HepG2 (cell line): ENCODE data around the gene ETFB. TPM values are rescaled to one million over a fixed set of nuclear protein-coding genes. Genes with fewer than 3 reads are reported as not detected.

Experiments
- ARNT ChIP-seq: fragments of 450-650 bp; IDR thresholded peaks from 2 replicates; pipeline ENCODE4 v1.6.1; 2017
- ATF1 ChIP-seq: IDR thresholded peaks from 2 replicates; pipeline ENCODE4 v1.6.1; 2016; ENCODE audit warnings: mild to moderate bottlenecking, control low read depth
- CEBPG ChIP-seq: IDR thresholded peaks from 2 replicates; pipeline ENCODE4 v1.6.1; 2016
- MNT ChIP-seq: fragments of 450-650 bp; IDR thresholded peaks from 2 replicates; pipeline ENCODE4 v1.6.1; 2016
- NCOA2 ChIP-seq: sonication (generic); formaldehyde crosslinking; IDR thresholded peaks from 2 replicates; pipeline ENCODE4 v1.8.0; 2022; ENCODE audit warnings: inconsistent platforms
- NFE2L1 ChIP-seq: sonication (generic); formaldehyde crosslinking; IDR thresholded peaks from 2 replicates; pipeline ENCODE4 v1.4.0; 2020; ENCODE audit warnings: missing genetic modification reagents, mild to moderate bottlenecking, borderline replicate concordance
- PATZ1 ChIP-seq: sonication (generic); formaldehyde crosslinking; IDR thresholded peaks from 2 replicates; pipeline ENCODE4 v1.4.0; 2020; ENCODE audit warnings: missing genetic modification reagents
- PBX3 ChIP-seq: sonication (generic); formaldehyde crosslinking; IDR thresholded peaks from 2 replicates; pipeline ENCODE4 v1.8.1; 2023; ENCODE audit warnings: missing genetic modification reagents, inconsistent platforms, borderline replicate concordance
- PHB2 ChIP-seq: fragments of 450-650 bp; IDR thresholded peaks from 2 replicates; pipeline ENCODE4 v1.6.1; 2018; ENCODE audit not compliant: partially characterized antibody
- PRMT3 ChIP-seq: sonication (generic); formaldehyde crosslinking; IDR thresholded peaks from 2 replicates; pipeline ENCODE4 v1.8.1; 2022; ENCODE audit warnings: low read depth, mild to moderate bottlenecking, moderate library complexity, missing genetic modification reagents, borderline replicate concordance
- RAD21 ChIP-seq: fragments of 450-650 bp; formaldehyde crosslinking; IDR thresholded peaks from 2 replicates; pipeline ENCODE4 v1.5.0; 2020; ENCODE audit warnings: mild to moderate bottlenecking
- RORA ChIP-seq: sonication (generic); formaldehyde crosslinking; IDR thresholded peaks from 2 replicates; pipeline ENCODE4 v1.5.0; 2020; ENCODE audit warnings: mild to moderate bottlenecking, missing genetic modification reagents, moderate library complexity
- SAFB2 ChIP-seq: sonication (generic); formaldehyde crosslinking; IDR thresholded peaks from 2 replicates; pipeline ENCODE4 v1.5.1; 2020; ENCODE audit warnings: missing genetic modification reagents, low read depth, mild to moderate bottlenecking, borderline replicate concordance
- TERF1 ChIP-seq: sonication (generic); formaldehyde crosslinking; IDR thresholded peaks from 2 replicates; pipeline ENCODE4 v1.8.0; 2022; ENCODE audit warnings: mild to moderate bottlenecking, missing genetic modification reagents, moderate library complexity
- TFAP4 ChIP-seq: sonication (generic); IDR thresholded peaks from 2 replicates; pipeline ENCODE4 v1.6.1; 2016; ENCODE audit warnings: low read depth, borderline replicate concordance
- ZBTB7B ChIP-seq: sonication (generic); formaldehyde crosslinking; IDR thresholded peaks from 2 replicates; pipeline ENCODE4 v1.4.0; 2020; ENCODE audit warnings: missing genetic modification reagents
- ZKSCAN1 ChIP-seq: fragments of 150-350 bp; IDR thresholded peaks from 2 replicates; pipeline ENCODE4 v1.6.1; 2014; ENCODE audit warnings: low read length
- ZNF326 ChIP-seq: sonication (generic); formaldehyde crosslinking; IDR thresholded peaks from 2 replicates; pipeline ENCODE4 v1.4.0; 2020; ENCODE audit warnings: missing genetic modification reagents, borderline replicate concordance
- ZNF570 ChIP-seq: sonication (generic); formaldehyde crosslinking; IDR thresholded peaks from 2 replicates; pipeline ENCODE4 v1.4.0; 2020; ENCODE audit warnings: mild to moderate bottlenecking, missing genetic modification reagents, borderline replicate concordance
- ZNF598 ChIP-seq: sonication (generic); formaldehyde crosslinking; IDR thresholded peaks from 2 replicates; pipeline ENCODE4 v1.5.1; 2020; ENCODE audit warnings: mild to moderate bottlenecking, missing genetic modification reagents, borderline replicate concordance
- ZNF615 ChIP-seq: sonication (generic); formaldehyde crosslinking; IDR thresholded peaks from 2 replicates; pipeline ENCODE4 v1.5.0; 2020; ENCODE audit warnings: mild to moderate bottlenecking, missing genetic modification reagents, borderline replicate concordance
- ZNF773 ChIP-seq: sonication (generic); formaldehyde crosslinking; IDR thresholded peaks from 2 replicates; pipeline ENCODE4 v1.4.0; 2020; ENCODE audit warnings: missing genetic modification reagents, borderline replicate concordance
- ZNF782 ChIP-seq: sonication (generic); formaldehyde crosslinking; IDR thresholded peaks from 2 replicates; pipeline ENCODE4 v1.4.0; 2020; ENCODE audit warnings: missing genetic modification reagents, mild to moderate bottlenecking, borderline replicate concordance
- ZSCAN29 ChIP-seq: sonication (generic); formaldehyde crosslinking; conservative IDR thresholded peaks from 2 replicates; pipeline ENCODE4 v1.4.0; 2020; ENCODE audit warnings: mild to moderate bottlenecking, missing genetic modification reagents
- polyA plus RNA-seq, 8 experiments: library from polyadenylated mRNA; depleted of rRNA in 3 of 8; stranded (reverse) in 7 of 8; unstranded in 1 of 8; fragments of >200 nt; fragmentation: Illumina TruSeq in 4 of 8; extraction: Trizol in 4 of 8; gene quantifications; 2 replicates each; pipeline versions ENCODE4 v1.2.1 to v1.2.3, GENCODE V29; 2011 to 2016; ENCODE audit warnings: low read depth in 4 of 8, missing spikeins in 1 of 8, mixed read lengths in 1 of 8; ENCODE audit not compliant: insufficient read depth in 1 of 8
- total RNA-seq, 5 experiments: library from RNA; depleted of rRNA; stranded (reverse); fragments of >200 nt; fragmentation: Illumina TruSeq; extraction: Trizol; gene quantifications; 2 replicates each; pipeline ENCODE4 v1.2.3, GENCODE V29; 2016; ENCODE audit warnings: low read depth in 1 of 5

The ETFB gene
- total and polyA plus RNA-seq, 2 of the 13 experiments (the other 11 are each of a cell fraction or from before 2014, with no cell fraction given): 678 to 1,314 TPM

GRCh38 chr19:51366389-51367254 is 434 bp upstream of the ETFB start (continued):
- TF ChIP-seq PBX3 (no peak), ATF1 (CRISPR knock-in tag) (no peak), PHB2 (no peak), ZNF326 (CRISPR knock-in tag) (no peak), ZNF773 (CRISPR knock-in tag) (no peak), SAFB2 (CRISPR knock-in tag) (0 out of 2 replicates have a peak, but pooled peaks have one; percentile 38), PRMT3 (CRISPR knock-in tag) (no peak), ARNT (no peak), ZNF598 (CRISPR knock-in tag) (no peak), RAD21 (CRISPR knock-in tag) (peak; percentile 37; the same call in 1 of the 2 replicates), PATZ1 (CRISPR knock-in tag) (no peak; the same call in 1 of the 2 replicates), ZSCAN29 (no peak), NFE2L1 (CRISPR knock-in tag) (no peak), ZBTB7B (CRISPR knock-in tag) (no peak), ZKSCAN1 (no peak), CEBPG (CRISPR knock-in tag) (peak; percentile 23; the same call in 1 of the 2 replicates), ZNF782 (no peak), TERF1 (CRISPR knock-in tag) (no peak), RORA (no peak), ZNF570 (CRISPR knock-in tag) (no peak), MNT (no peak), NCOA2 (no peak; the same call in 1 of the 2 replicates), ZNF615 (no peak), TFAP4 (no peak)
